Suprapubic skin (tissue), 4 donors: ENCODE results near the gene UVSSA.

Source experiments
- EP300 ChIP-seq: sonication (generic); formaldehyde crosslinking; IDR thresholded peaks from one replicate; pipeline ENCODE4 v1.6.1; 2017; ENCODE audit warnings: antibody characterized with exemption
- POLR2A ChIP-seq, 2 donors: fragments of 450-650 bp; IDR thresholded peaks; one replicate each; pipeline ENCODE4 v1.6.1; 2017; ENCODE audit warnings: antibody characterized with exemption in 2 of 2, mild to moderate bottlenecking in 2 of 2, moderate library complexity in 2 of 2
- POLR2AphosphoS5 ChIP-seq, 3 donors: sonication (generic); formaldehyde crosslinking; IDR thresholded peaks; one replicate each; pipeline ENCODE4 v1.6.1; 2017; ENCODE audit warnings: antibody characterized with exemption in 3 of 3
- TF ChIP-seq, protein P1 (sequence below), 2 donors: fragments of 200-600 bp in 1 of 2; fragments of 450-650 bp in 1 of 2; sonication (generic) in 1 of 2; IDR thresholded peaks; one replicate each; pipeline ENCODE4 v1.5.1; 2016 to 2019; ENCODE audit warnings: antibody characterized with exemption in 2 of 2, mild to moderate bottlenecking in 1 of 2, moderate library complexity in 1 of 2

DNA sequence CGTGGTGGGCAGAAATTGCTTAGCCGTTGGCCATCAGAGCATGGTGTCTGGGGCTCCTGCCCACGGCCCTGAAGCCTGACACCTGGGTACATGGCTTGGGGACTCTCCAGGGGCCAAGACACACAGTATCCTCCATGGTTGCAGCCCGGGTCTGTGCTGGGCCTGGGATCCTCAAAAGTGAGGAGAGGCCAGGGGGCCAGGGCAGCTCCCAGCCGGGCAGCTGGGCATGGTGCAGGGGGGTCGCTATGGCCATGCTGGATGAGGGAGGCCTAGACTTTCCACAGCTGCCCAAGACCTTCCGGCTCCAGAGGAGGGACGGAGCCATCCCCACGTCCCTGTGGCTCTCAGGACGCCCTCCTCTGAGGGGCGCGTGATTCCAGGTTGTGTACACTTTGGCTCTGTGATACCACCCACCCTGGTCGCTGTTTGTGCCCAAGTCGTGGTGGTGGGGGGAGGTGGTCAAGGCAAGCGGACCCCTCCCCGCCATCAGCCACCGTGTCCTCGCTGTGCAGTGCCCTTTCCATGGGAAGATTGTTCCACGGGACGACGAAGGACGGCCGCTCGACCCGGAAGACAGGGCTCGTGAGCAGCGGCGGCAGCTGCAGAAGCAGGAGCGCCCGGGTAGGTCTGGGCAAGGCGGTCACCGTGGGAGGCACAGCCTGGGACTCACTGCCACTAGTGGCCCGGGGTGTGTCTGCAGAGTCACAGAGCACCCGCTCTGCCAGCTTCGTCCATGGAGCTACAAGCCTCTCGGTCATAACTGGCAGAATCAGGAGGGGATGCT lies 33.6 kb downstream of the UVSSA start:
- no peak for TF ChIP-seq EP300
- TF ChIP-seq, protein P1, sequence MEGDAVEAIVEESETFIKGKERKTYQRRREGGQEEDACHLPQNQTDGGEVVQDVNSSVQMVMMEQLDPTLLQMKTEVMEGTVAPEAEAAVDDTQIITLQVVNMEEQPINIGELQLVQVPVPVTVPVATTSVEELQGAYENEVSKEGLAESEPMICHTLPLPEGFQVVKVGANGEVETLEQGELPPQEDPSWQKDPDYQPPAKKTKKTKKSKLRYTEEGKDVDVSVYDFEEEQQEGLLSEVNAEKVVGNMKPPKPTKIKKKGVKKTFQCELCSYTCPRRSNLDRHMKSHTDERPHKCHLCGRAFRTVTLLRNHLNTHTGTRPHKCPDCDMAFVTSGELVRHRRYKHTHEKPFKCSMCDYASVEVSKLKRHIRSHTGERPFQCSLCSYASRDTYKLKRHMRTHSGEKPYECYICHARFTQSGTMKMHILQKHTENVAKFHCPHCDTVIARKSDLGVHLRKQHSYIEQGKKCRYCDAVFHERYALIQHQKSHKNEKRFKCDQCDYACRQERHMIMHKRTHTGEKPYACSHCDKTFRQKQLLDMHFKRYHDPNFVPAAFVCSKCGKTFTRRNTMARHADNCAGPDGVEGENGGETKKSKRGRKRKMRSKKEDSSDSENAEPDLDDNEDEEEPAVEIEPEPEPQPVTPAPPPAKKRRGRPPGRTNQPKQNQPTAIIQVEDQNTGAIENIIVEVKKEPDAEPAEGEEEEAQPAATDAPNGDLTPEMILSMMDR (IDR thresholded peaks at IDR 0.05) = no peak
- TF ChIP-seq POLR2A (IDR thresholded peaks at IDR 0.05) = no peak
- no peak for TF ChIP-seq POLR2AphosphoS5 (IDR thresholded peaks at IDR 0.05)
